GM12874 (cell line): ENCODE measurements around the gene MED26.

ENCODE experiments used
- CTCF ChIP-seq: IDR thresholded peaks from 2 replicates; pipeline ENCODE4 v1.5.1; 2011; ENCODE audit warnings: low read depth, mild to moderate bottlenecking, control low read depth, low read length, moderate library complexity; ENCODE audit not compliant: insufficient read depth

The MED26 gene, protein sequence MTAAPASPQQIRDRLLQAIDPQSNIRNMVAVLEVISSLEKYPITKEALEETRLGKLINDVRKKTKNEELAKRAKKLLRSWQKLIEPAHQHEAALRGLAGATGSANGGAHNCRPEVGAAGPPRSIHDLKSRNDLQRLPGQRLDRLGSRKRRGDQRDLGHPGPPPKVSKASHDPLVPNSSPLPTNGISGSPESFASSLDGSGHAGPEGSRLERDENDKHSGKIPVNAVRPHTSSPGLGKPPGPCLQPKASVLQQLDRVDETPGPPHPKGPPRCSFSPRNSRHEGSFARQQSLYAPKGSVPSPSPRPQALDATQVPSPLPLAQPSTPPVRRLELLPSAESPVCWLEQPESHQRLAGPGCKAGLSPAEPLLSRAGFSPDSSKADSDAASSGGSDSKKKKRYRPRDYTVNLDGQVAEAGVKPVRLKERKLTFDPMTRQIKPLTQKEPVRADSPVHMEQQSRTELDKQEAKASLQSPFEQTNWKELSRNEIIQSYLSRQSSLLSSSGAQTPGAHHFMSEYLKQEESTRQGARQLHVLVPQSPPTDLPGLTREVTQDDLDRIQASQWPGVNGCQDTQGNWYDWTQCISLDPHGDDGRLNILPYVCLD

DNA sequence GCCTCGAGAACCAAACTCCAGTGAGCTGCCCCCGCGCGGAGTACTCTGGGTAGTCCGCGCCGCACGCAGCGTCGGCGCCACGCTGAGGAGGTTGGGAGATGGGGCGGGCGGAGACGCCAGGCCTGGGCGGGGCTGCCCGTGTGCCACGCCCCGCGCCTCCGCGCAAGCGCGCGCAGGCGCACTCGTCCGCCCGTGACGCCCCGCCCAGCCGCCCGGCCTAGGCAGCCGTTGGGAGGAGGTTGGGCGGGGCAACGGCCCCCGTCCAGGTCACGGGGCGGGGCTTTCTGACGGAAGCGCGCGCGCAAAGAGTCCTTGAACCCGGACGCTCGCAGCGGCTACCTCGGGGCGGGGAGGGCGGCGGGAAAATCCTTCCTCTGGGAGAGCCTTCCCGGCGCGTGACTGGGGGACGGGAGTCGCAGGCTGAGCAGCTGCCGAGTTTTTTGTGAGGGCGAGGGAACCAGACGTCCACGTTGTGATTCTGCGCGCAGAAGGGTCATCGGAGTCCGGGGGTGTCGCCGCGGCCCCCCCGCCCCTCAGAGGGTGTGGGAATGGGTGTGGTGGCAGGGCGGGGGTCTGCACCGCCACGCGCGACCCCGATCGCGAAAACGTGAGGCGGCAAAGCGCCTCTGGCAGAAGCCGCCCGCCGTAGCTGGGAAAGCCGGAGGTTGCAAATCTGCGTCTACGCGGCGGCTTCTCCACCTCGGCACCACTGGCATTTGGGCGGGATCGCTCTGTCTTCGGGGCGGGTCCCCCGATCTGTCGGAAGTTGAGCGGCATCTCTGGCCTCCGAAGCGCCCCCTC lies at the start of gene MED26:
MED26 (minus strand) TSS at position 22 of the 801 bp plus-strand sequence. CDS start 261 bp downstream, outside the sequence.
- 0 out of 2 replicates have a peak, but pooled peaks have one; percentile 1 for TF ChIP-seq CTCF

GRCh38 chr19:16677055-16677454 lies 49.1 kb upstream of the MED26 start:
- TF ChIP-seq CTCF = no peak

DNA sequence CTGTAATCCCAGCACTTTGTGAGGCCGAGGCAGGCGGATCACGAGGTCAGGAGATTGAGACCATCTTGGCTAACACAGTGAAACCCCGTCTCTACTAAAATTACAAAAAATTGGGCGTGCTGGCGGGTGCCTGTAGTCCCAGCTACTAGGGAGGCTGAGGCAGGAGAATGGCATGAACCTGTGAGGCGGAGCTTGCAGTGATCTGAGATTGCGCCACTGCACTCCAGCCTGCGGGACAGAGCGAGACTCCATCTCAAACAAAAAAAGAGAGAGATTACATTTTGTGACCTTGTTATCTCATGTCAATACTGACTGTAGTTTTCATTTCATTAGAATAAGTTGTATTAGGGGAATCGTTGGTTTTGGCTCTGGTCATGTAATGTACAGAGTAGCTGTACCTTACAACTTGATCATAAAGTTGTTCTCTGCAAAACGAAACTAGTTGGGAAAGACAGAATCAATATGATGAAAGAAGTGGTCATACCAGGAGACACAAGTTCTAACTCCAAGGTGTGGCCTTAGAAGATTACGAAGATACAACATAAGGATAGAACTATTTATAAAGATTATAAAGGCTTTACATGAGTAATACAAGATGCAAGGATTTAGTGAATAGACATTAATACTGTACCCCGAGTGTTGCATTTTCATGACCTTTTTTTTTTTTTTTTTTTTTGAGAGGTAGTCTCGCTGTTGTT lies 48.2 kb upstream of the MED26 start:
- TF ChIP-seq CTCF = no peak

DNA sequence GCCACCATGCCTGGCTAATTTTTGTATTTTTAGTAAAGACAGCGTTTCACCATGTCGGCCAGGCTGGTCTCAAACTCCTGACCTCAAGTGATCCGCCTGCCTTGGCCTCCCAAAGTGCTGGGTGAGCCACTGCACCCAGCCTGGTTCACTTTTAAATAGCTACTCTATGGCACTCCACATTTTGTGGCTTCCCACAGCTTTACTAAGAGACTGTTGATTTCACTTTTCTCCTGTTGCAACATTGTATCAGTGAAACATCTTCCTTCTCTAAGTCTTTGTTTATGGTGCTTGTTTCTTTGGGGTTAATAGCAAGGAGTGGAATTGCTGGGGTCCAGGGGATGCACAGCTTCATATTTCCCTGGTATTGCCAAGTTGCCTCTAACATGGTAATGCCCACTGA lies 45.2 kb upstream of the MED26 start:
- no peak for TF ChIP-seq CTCF

- TF ChIP-seq CTCF = no peak
Measured at GRCh38 chr19:16671652-16672274, 43.8 kb upstream of the MED26 start.

DNA sequence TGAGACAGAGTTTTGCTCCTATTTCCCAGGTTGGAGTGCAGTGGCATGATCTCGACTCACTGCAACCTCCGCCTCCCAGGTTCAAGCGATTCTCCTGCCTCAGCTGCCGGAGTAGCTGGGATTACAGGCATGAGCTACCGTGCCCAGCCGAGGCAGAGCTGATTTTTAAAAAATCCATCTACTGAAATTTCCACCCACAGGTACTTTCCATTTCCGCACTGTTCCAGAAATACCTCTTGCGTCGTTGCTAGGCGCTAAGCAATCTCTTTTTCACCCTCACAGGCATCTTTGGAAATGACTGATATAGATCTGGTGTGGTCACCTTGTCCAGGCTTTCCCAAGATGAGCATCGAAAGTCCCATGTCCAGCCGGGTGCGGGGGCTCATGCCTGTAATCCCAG lies 42.3 kb upstream of the MED26 start:
- TF ChIP-seq CTCF = no peak
